ENCODE data around the gene RNF133. TPM values are rescaled to one million over a fixed set of nuclear protein-coding genes. Genes with fewer than 3 reads are reported as not detected.

RNF133 gene
- polyA plus RNA-seq, 1 donor (not counting 4 experiments of a cell fraction or from before 2014, with no cell fraction given): not detected

GRCh38 chr7:122715183-122715582 is 16.3 kb upstream of the RNF133 start:
- no peak for FAIRE-seq
- Histone ChIP-seq H3K27ac (ENCODE audit: control insufficient read depth, insufficient read depth, low read length) (no peak overlapping the region), H3K9ac (ENCODE audit: control insufficient read depth, extremely low read depth, insufficient read depth, low read length) (no peak overlapping the region), H3K9me3 (ENCODE audit: control insufficient read depth, low read depth, low read length) (no peaks in the 10 kb centered on the region), H4K20me1 (ENCODE audit: control insufficient read depth, extremely low read depth, insufficient read depth, low read length) (no peaks in the 10 kb centered on the region), H3K79me2 (ENCODE audit: control insufficient read depth, insufficient read depth, low read length) (no peaks in the 10 kb centered on the region), H3K9me1 (ENCODE audit: control insufficient read depth, extremely low read depth, insufficient read depth, low read length) (no peaks in the 10 kb centered on the region), H3K4me2 (ENCODE audit: control insufficient read depth, extremely low read depth, insufficient read depth, low read depth, low read length) (no peak overlapping the region), H2AFZ (ENCODE audit: control insufficient read depth, low read length) (no peak overlapping the region), H3K27me3 (ENCODE audit: control insufficient read depth, extremely low read depth, insufficient read depth, low read length) (no peaks in the 10 kb centered on the region), H3K36me3 (ENCODE audit: control insufficient read depth in 2 of 2, extremely low read depth in 1 of 2, insufficient read depth in 2 of 2, low read length in 2 of 2) (no peaks in the 10 kb centered on the region), H3K4me1 (ENCODE audit: control insufficient read depth, extremely low read depth, insufficient read depth, low read length) (no peaks in the 10 kb centered on the region), H3K4me3 (ENCODE audit: control insufficient read depth in 2 of 3, extremely low read depth in 1 of 3, insufficient read depth in 2 of 3, low read depth in 1 of 3, low read length in 3 of 3) (no peak overlapping the region)
- dilution Hi-C loops (cut with MboI; ENCODE audit: extremely low pct_ligation_motif_present, low sequenced_read_pairs): no loop called here
- TF ChIP-seq CTCF (optimal IDR thresholded peaks at IDR 0.05 in 1 of 3, IDR thresholded peaks at IDR 0.05 in 1 of 3, conservative IDR thresholded peaks at IDR 0.05 in 1 of 3; ENCODE audit: extremely low read depth in 1 of 3, insufficient read depth in 2 of 3, low read length in 3 of 3): no peak
- no peak for TF ChIP-seq EZH2 (IDR thresholded peaks at IDR 0.05; ENCODE audit: low read length)
- no peak for DNase-seq (ENCODE audit: low read depth, low spot score)

- no peaks in the 10 kb centered on the region for H3K4me1 ChIP-seq (ENCODE audit: control insufficient read depth, extremely low read depth, insufficient read depth, low read length)
- dilution Hi-C loops (cut with MboI; ENCODE audit: extremely low pct_ligation_motif_present, low sequenced_read_pairs): no loop called here
- no peak overlapping the region for H3K27ac ChIP-seq (ENCODE audit: control insufficient read depth, insufficient read depth, low read length)
- no peaks in the 10 kb centered on the region for H3K9me1 ChIP-seq (ENCODE audit: control insufficient read depth, extremely low read depth, insufficient read depth, low read length)
- no peak overlapping the region for H3K9ac ChIP-seq (ENCODE audit: control insufficient read depth, extremely low read depth, insufficient read depth, low read length)
- no peaks in the 10 kb centered on the region for H3K36me3 ChIP-seq (ENCODE audit: control insufficient read depth in 2 of 2, extremely low read depth in 1 of 2, insufficient read depth in 2 of 2, low read length in 2 of 2)
- no peaks in the 10 kb centered on the region for H3K79me2 ChIP-seq (ENCODE audit: control insufficient read depth, insufficient read depth, low read length)
- H3K4me3 ChIP-seq (ENCODE audit: control insufficient read depth in 2 of 3, extremely low read depth in 1 of 3, insufficient read depth in 2 of 3, low read depth in 1 of 3, low read length in 3 of 3): no peak overlapping the region
- H3K27me3 ChIP-seq (ENCODE audit: control insufficient read depth, extremely low read depth, insufficient read depth, low read length): no peaks in the 10 kb centered on the region
- no peaks in the 10 kb centered on the region for H4K20me1 ChIP-seq (ENCODE audit: control insufficient read depth, extremely low read depth, insufficient read depth, low read length)
- H2AFZ ChIP-seq (ENCODE audit: control insufficient read depth, low read length): no peak overlapping the region
- no peak for DNase-seq (ENCODE audit: low read depth, low spot score)
- no peak overlapping the region for H3K4me2 ChIP-seq (ENCODE audit: control insufficient read depth, extremely low read depth, insufficient read depth, low read depth, low read length)
- no peak for FAIRE-seq
- TF ChIP-seq CTCF (optimal IDR thresholded peaks at IDR 0.05 in 1 of 3, IDR thresholded peaks at IDR 0.05 in 1 of 3, conservative IDR thresholded peaks at IDR 0.05 in 1 of 3; ENCODE audit: extremely low read depth in 1 of 3, insufficient read depth in 2 of 3, low read length in 3 of 3) (no peak), EZH2 (IDR thresholded peaks at IDR 0.05; ENCODE audit: low read length) (no peak)
- H3K9me3 ChIP-seq (ENCODE audit: control insufficient read depth, low read depth, low read length): no peaks in the 10 kb centered on the region
Measured at GRCh38 chr7:122710916-122711315, 12.0 kb upstream of the RNF133 start.

Data from keratinocyte (primary cell).